ENCODE data around the gene HMGB2. TPM values are rescaled to one million over a fixed set of nuclear protein-coding genes. Genes with fewer than 3 reads are reported as not detected.

Gene HMGB2
- total and polyA plus RNA-seq, 2 donors (not counting 3 experiments of a cell fraction or from before 2014, with no cell fraction given), result 45.9 to 233 TPM

- intact Hi-C loops (cut with micrococcal nuclease), result no loop called here
- H3K9me1 ChIP-seq (replicated peaks; ENCODE audit: control insufficient read depth, extremely low read depth, insufficient read depth, low read length), result no peaks in the 10 kb centered on the region
- CTCF ChIA-PET, result interaction anchor here (1.3 kb wide), 1 partner anchor 281 kb away, joined by 4 read pairs; no protein-coding TSS in a partner anchor
- H3K4me1 ChIP-seq (ENCODE audit: control insufficient read depth, extremely low read depth, insufficient read depth, low read length), result no peaks in the 10 kb centered on the region
- H3K36me3 ChIP-seq (ENCODE audit: control insufficient read depth in 2 of 2, extremely low read depth in 1 of 2, insufficient read depth in 2 of 2, low read length in 2 of 2), result no peaks in the 10 kb centered on the region
- no peak for DNase-seq (ENCODE audit: low read depth, low spot score)
- H3K27ac ChIP-seq (ENCODE audit: insufficient read depth, low read depth, low read length), result no peak overlapping the region
- H2AFZ ChIP-seq (ENCODE audit: low read depth, low read length), result no peak overlapping the region
- no peak overlapping the region for H3K9ac ChIP-seq (replicated peaks; ENCODE audit: extremely low read depth, insufficient read depth, low read length)
- TF ChIP-seq MYC (IDR thresholded peaks at IDR 0.05; ENCODE audit: low read depth, low read length), result no peak
- TF ChIP-seq EZH2 (IDR thresholded peaks at IDR 0.05; ENCODE audit: borderline replicate concordance, low read depth, low read length, severe bottlenecking), result no peak
- no peak for TF ChIP-seq POLR2AphosphoS5 (IDR thresholded peaks at IDR 0.05; ENCODE audit: insufficient read depth, low read depth, low read length)
- TF ChIP-seq MAX (IDR thresholded peaks at IDR 0.05; ENCODE audit: insufficient read depth, insufficient read length), result no peak
- TF ChIP-seq JUN (IDR thresholded peaks at IDR 0.05; ENCODE audit: borderline replicate concordance, insufficient read depth, insufficient read length, low read depth), result no peak
- no peak for TF ChIP-seq POLR2A (IDR thresholded peaks at IDR 0.05; ENCODE audit: low read depth, low read length)
- TF ChIP-seq FOS (IDR thresholded peaks at IDR 0.05; ENCODE audit: borderline replicate concordance, insufficient read depth, low read length), result no peak
- TF ChIP-seq GATA2 (IDR thresholded peaks at IDR 0.05; ENCODE audit: insufficient read depth, insufficient read length, low read depth, low read length), result no peak
- TF ChIP-seq CTCF (IDR thresholded peaks at IDR 0.05; ENCODE audit: extremely low read depth in 1 of 2, insufficient read depth in 1 of 2, low read depth in 1 of 2, low read length in 2 of 2), result no peak
- BruUV-seq (replicated peaks), result no TSS peak
- dilution Hi-C loops (cut with MboI; ENCODE audit: extremely low pct_ligation_motif_present, low sequenced_read_pairs), result no loop called here
- H3K27me3 ChIP-seq (ENCODE audit: control insufficient read depth in 2 of 2, insufficient read depth in 2 of 2, low read length in 2 of 2), result no peaks in the 10 kb centered on the region
- no peak overlapping the region for H3K4me2 ChIP-seq (ENCODE audit: insufficient read depth, low read length)
- POLR2A ChIA-PET, result no interaction called here
- no peaks in the 10 kb centered on the region for H3K79me2 ChIP-seq (ENCODE audit: control insufficient read depth, insufficient read depth, low read length)
- no peak overlapping the region for H3K4me3 ChIP-seq (replicated peaks in 1 of 3; ENCODE audit: insufficient read depth in 1 of 3, low read depth in 1 of 3, low read length in 3 of 3)
- no peaks in the 10 kb centered on the region for H3K9me3 ChIP-seq (replicated peaks; ENCODE audit: control insufficient read depth, insufficient read depth, low read length)
- no peak for FAIRE-seq
- no peaks in the 10 kb centered on the region for H4K20me1 ChIP-seq (replicated peaks; ENCODE audit: control insufficient read depth, extremely low read depth, insufficient read depth, low read length)
These were observed 39.7 kb downstream of the HMGB2 start for GRCh38 chr4:173294444-173294843.

All from endothelial cell of umbilical vein (primary cell).